Esophagus muscularis mucosa (tissue), 3 donors: Measurements from ENCODE around the gene KLHDC4.

Source experiments
- EP300 ChIP-seq: sonication (generic); formaldehyde crosslinking; IDR thresholded peaks from one replicate; pipeline ENCODE4 v1.6.1; 2017; ENCODE audit warnings: antibody characterized with exemption
- TF ChIP-seq, protein P1 (sequence below), 3 experiments: fragments of 200-600 bp in 2 of 3; fragments of 450-650 bp in 1 of 3; sonication (generic) in 2 of 3; IDR thresholded peaks; one replicate each; pipeline ENCODE4 v1.5.1; 2017 to 2019; ENCODE audit warnings: antibody characterized with exemption in 3 of 3, mild to moderate bottlenecking in 2 of 3, moderate library complexity in 1 of 3

GRCh38 chr16:87740441-87740840, 25.3 kb downstream of the KLHDC4 start:
- TF ChIP-seq, protein P1, sequence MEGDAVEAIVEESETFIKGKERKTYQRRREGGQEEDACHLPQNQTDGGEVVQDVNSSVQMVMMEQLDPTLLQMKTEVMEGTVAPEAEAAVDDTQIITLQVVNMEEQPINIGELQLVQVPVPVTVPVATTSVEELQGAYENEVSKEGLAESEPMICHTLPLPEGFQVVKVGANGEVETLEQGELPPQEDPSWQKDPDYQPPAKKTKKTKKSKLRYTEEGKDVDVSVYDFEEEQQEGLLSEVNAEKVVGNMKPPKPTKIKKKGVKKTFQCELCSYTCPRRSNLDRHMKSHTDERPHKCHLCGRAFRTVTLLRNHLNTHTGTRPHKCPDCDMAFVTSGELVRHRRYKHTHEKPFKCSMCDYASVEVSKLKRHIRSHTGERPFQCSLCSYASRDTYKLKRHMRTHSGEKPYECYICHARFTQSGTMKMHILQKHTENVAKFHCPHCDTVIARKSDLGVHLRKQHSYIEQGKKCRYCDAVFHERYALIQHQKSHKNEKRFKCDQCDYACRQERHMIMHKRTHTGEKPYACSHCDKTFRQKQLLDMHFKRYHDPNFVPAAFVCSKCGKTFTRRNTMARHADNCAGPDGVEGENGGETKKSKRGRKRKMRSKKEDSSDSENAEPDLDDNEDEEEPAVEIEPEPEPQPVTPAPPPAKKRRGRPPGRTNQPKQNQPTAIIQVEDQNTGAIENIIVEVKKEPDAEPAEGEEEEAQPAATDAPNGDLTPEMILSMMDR (IDR thresholded peaks at IDR 0.05): no peak
- no peak for TF ChIP-seq EP300
